CD4-positive, alpha-beta T cell (primary cell): ENCODE results near the gene PTX4. TPM values are rescaled to one million over a fixed set of nuclear protein-coding genes. Genes with fewer than 3 reads are reported as not detected.

Source experiments
- ATAC-seq: fragments of 200-7000 bp; cut with Tn5 transposase; one replicate; pipeline ENCODE4 v1.10.0; 2022; ENCODE audit warnings: mild to moderate bottlenecking; ENCODE audit not compliant: poor library complexity
- CTCF ChIA-PET: fragments of 350-600 bp; sonication (Branson Sonifier 250); formaldehyde crosslinking; loops from one replicate; lab custom pipeline; 2021; ENCODE audit warnings: antibody characterized with exemption, inconsistent platforms; lab: Charles Lee
- POLR2A ChIA-PET: fragments of 350-600 bp; sonication (Branson Sonifier 250); formaldehyde crosslinking; loops from one replicate; lab custom pipeline; 2021; ENCODE audit warnings: antibody characterized with exemption, inconsistent platforms; lab: Charles Lee
- DNase-seq, 14 experiments: peaks; one replicate each; pipeline ENCODE4 v3.0.0-alpha.2; 2013 to 2020; ENCODE audit warnings: mixed read lengths in 2 of 14
- H3K27ac ChIP-seq, 2 donors: one replicate each; pipeline versions ENCODE4 v1.5.1 to v1.7.0; 2013; ENCODE audit warnings: low read length in 2 of 2, low read depth in 1 of 2, mild to moderate bottlenecking in 1 of 2
- H3K27me3 ChIP-seq, 2 experiments: 1 replicate in 1 of 2; 2 replicates in 1 of 2; pipeline versions ENCODE4 v1.6.1 to v1.7.0; 2013; ENCODE audit warnings: low read length in 2 of 2, control low read depth in 1 of 2, mild to moderate bottlenecking in 1 of 2, moderate library complexity in 1 of 2; ENCODE audit not compliant: insufficient read depth in 2 of 2, control insufficient read depth in 1 of 2
- H3K36me3 ChIP-seq: one replicate; pipeline ENCODE4 v1.6.1; 2013; ENCODE audit warnings: low read length, control low read depth; ENCODE audit not compliant: insufficient read depth
- H3K4me1 ChIP-seq: one replicate; pipeline ENCODE4 v1.6.1; 2013; ENCODE audit warnings: low read length, control low read depth; ENCODE audit not compliant: insufficient read depth
- H3K4me3 ChIP-seq: one replicate; pipeline ENCODE4 v1.5.1; 2013; ENCODE audit warnings: mild to moderate bottlenecking, low read length, moderate library complexity
- H3K9me3 ChIP-seq, 2 experiments: 1 replicate in 1 of 2; 2 replicates in 1 of 2; pipeline versions ENCODE4 v1.6.1 to v1.7.0; 2013; ENCODE audit warnings: low read length in 2 of 2, mild to moderate bottlenecking in 2 of 2, control low read depth in 1 of 2, moderate library complexity in 1 of 2; ENCODE audit not compliant: control insufficient read depth in 1 of 2, insufficient read depth in 1 of 2
- H3K27ac Mint-ChIP-seq: one replicate; pipeline ENCODE4 v1.8.0; 2020; ENCODE audit warnings: mixed read lengths
- H3K27me3 Mint-ChIP-seq: one replicate; pipeline ENCODE4 v1.8.0; 2021; ENCODE audit warnings: mixed read lengths
- H3K36me3 Mint-ChIP-seq: one replicate; pipeline ENCODE4 v1.8.0; 2021; ENCODE audit warnings: low read depth, mixed read lengths
- H3K4me1 Mint-ChIP-seq: one replicate; pipeline ENCODE4 v1.8.0; 2021; ENCODE audit warnings: low read depth, mixed read lengths
- H3K4me3 Mint-ChIP-seq: one replicate; pipeline ENCODE4 v1.8.0; 2020; ENCODE audit warnings: mild to moderate bottlenecking, mixed read lengths
- H3K9me3 Mint-ChIP-seq: one replicate; pipeline ENCODE4 v1.8.0; 2020; ENCODE audit warnings: mixed read lengths
- intact Hi-C, 2 experiments: fragments of 100-400 bp; cut with DNase I in 1 of 2; cut with micrococcal nuclease in 1 of 2; formaldehyde crosslinking; loops; one replicate each; pipeline versions ENCODE4 v1.15.1 to v1.9.0; 2023 to 2025; cut with DNase I, micrococcal nuclease
- total RNA-seq, 174 experiments: library from RNA in 2 of 174; stranded (reverse) in 2 of 174; gene quantifications; one replicate each; pipeline ENCODE4 v1.2.3 and lab custom pipeline; 2021 to 2026
- TF ChIP-seq, protein P1 (sequence below): fragments of 200-600 bp; IDR thresholded peaks from one replicate; pipeline ENCODE4 v1.8.0; 2022; ENCODE audit warnings: antibody characterized with exemption, mild to moderate bottlenecking

PTX4 gene
- total RNA-seq, 2 experiments from 2014 or later = not detected

DNA sequence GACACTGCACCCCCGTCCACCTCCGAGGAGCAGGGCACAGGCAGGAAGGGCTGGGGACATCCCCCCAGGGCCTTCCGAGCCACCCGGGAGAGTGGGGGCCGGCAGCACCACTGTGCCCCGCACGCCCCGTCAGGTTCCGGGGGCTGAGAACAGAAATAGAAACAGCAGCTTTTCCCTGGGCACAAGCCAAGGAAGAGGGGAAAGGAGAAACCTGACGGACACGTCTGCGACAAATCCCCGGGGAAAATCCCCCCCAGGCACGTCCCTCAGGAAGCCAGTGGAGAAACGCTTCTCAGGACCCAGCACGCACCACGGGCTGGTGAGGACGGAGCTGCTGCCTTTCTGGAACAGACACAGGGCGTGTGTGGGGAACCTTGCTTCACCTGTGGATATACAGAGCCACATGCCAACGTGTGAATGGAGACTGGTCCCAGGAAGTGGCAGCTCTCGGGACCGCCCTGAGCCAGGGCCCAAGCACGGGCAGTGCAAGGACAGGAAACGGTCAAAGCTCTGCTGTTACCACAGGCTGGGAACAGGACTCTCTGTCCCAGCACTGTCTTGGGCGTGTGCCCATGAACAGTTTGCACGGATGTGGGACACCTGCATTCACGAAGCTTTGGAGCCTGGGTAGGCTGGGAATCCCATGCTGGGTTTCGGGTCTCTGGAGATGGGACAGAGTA, 43.5 kb upstream of the PTX4 start:
- Histone ChIP-seq H3K4me1 (peaks cover 64% of the 10 kb centered on the region), H3K27ac (no peak overlapping the region), H3K4me3 (no peak overlapping the region), H3K36me3 (peaks cover 21% of the 10 kb centered on the region), H3K27me3 (no peaks in the 10 kb centered on the region), H3K9me3 (no peaks in the 10 kb centered on the region)
- H3K27ac Mint-ChIP-seq = peak overlapping the region; percentile 98
- H3K36me3 Mint-ChIP-seq = peaks cover 35% of the 10 kb centered on the region
- ChIA-PET POLR2A (interaction anchor here (0.7 to 4.2 kb wide), 5 partner anchors 9 to 112 kb away, joined by 3 to 34 read pairs (median 4); partner anchors contain the start of genes TELO2 and UQCC4), CTCF (no interaction called here)
- peaks cover 55% of the 10 kb centered on the region for H3K4me1 Mint-ChIP-seq
- peak overlapping the region; percentile 99 for H3K4me3 Mint-ChIP-seq
- H3K27me3 Mint-ChIP-seq = no peaks in the 10 kb centered on the region
- no peaks in the 10 kb centered on the region for H3K9me3 Mint-ChIP-seq
- ATAC-seq = no peak
- intact Hi-C loops = loop anchor here in 1 of 2 experiments (10.0 kb wide), 1 partner anchor 57 kb away; the partner anchor contains the start of gene CLCN7
- TF ChIP-seq, protein P1, sequence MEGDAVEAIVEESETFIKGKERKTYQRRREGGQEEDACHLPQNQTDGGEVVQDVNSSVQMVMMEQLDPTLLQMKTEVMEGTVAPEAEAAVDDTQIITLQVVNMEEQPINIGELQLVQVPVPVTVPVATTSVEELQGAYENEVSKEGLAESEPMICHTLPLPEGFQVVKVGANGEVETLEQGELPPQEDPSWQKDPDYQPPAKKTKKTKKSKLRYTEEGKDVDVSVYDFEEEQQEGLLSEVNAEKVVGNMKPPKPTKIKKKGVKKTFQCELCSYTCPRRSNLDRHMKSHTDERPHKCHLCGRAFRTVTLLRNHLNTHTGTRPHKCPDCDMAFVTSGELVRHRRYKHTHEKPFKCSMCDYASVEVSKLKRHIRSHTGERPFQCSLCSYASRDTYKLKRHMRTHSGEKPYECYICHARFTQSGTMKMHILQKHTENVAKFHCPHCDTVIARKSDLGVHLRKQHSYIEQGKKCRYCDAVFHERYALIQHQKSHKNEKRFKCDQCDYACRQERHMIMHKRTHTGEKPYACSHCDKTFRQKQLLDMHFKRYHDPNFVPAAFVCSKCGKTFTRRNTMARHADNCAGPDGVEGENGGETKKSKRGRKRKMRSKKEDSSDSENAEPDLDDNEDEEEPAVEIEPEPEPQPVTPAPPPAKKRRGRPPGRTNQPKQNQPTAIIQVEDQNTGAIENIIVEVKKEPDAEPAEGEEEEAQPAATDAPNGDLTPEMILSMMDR = no peak
- no peak for DNase-seq

DNA sequence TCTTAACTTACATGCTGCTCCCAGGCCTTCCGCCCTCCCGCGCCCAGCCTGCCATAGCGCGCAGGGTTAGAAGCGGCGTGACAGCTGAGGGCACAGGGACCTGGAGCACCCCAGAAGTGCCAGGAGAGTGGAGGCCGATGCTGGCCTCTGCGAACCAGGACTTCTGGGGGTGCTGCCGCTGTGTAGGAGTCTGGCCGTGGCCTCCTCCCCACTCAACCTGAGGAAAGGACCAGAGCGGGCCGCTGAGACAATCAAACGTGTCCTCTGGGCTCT, 42.8 kb upstream of the PTX4 start:
- no peak for DNase-seq
- H3K4me3 Mint-ChIP-seq = no peak overlapping the region

DNA sequence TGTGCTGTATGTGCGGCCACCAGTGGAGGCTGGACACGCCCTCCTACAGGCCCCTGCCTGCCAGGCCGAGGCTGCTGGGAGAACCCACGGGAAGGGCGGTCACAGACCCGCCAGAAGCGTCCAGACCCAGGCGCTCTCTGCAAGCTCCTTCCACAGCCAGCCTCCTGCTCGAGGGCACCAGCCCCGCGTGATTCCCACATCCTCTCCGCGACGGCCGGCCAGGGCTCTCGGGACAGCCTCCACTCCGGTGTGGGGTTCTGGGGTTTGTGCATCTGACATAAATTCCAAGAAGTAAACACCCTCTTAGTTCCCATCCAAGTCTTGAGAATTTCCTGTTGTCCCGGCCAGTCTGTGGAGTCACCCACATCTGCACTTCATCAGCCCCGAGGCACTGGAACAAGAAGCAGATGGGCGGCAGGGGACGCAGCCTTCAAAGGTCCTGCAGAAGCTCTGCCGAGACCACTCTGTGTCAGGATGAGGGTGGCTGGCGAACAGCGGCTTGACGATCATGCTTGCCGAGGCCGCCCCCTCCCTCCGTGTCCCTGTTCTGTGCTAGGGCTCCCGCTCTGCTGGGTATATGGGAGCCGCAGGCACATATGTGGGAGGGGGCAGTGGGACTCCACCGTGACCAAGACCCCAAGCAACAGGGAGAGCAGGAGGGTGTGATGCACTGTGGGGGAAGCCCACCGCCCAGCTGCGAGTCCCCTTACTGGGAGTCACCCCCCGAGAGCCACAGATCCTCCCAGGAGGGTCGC, 42.3 kb upstream of the PTX4 start:
- peaks cover 64% of the 10 kb centered on the region for H3K4me1 ChIP-seq
- H3K4me3 Mint-ChIP-seq = no peak overlapping the region

More for the DNA sequence above, 42.8 kb upstream of the PTX4 start:
- H3K27me3 Mint-ChIP-seq = no peaks in the 10 kb centered on the region
- H3K36me3 ChIP-seq = peaks cover 14% of the 10 kb centered on the region
- H3K4me1 ChIP-seq = peaks cover 64% of the 10 kb centered on the region
- no peak for ATAC-seq
- intact Hi-C loops = loop anchor here in 1 of 2 experiments (10.0 kb wide), 1 partner anchor 57 kb away; the partner anchor contains the start of gene CLCN7
- H3K36me3 Mint-ChIP-seq = peaks cover 28% of the 10 kb centered on the region
- peaks cover 55% of the 10 kb centered on the region for H3K4me1 Mint-ChIP-seq
- POLR2A ChIA-PET = no interaction called here
- peak overlapping the region; percentile 63 for H3K27ac Mint-ChIP-seq
- no peaks in the 10 kb centered on the region for H3K27me3 ChIP-seq
- no peaks in the 10 kb centered on the region for H3K9me3 ChIP-seq
- CTCF ChIA-PET = no interaction called here
- no peak overlapping the region for H3K4me3 ChIP-seq
- no peaks in the 10 kb centered on the region for H3K9me3 Mint-ChIP-seq
- TF ChIP-seq, protein P1 = no peak
- no peak overlapping the region for H3K27ac ChIP-seq

More for the DNA sequence above, 42.3 kb upstream of the PTX4 start:
- Histone ChIP-seq H3K27me3 (no peaks in the 10 kb centered on the region), H3K27ac (no peak overlapping the region), H3K9me3 (no peaks in the 10 kb centered on the region), H3K4me3 (no peak overlapping the region), H3K36me3 (peaks cover 9% of the 10 kb centered on the region)
- H3K4me1 Mint-ChIP-seq = peaks cover 54% of the 10 kb centered on the region
- TF ChIP-seq, protein P1 = no peak
- DNase-seq (no peak), ATAC-seq (no peak)
- H3K9me3 Mint-ChIP-seq = no peaks in the 10 kb centered on the region
- CTCF ChIA-PET = no interaction called here
- H3K27ac Mint-ChIP-seq = peak overlapping the region; percentile 63
- intact Hi-C loops = loop anchor here in 1 of 2 experiments (10.0 kb wide), 1 partner anchor 56 kb away; the partner anchor contains the start of gene CLCN7
- H3K36me3 Mint-ChIP-seq = peaks cover 23% of the 10 kb centered on the region
- POLR2A ChIA-PET = no interaction called here
- no peaks in the 10 kb centered on the region for H3K27me3 Mint-ChIP-seq
